GM12878 (cell line): ENCODE results near the gene ANTKMT. TPM values are rescaled to one million over a fixed set of nuclear protein-coding genes. Genes with fewer than 3 reads are reported as not detected.
A peak's percentile ranks its signal among the peaks of the same experiment; 100 is the strongest.

Experiments
- ATAC-seq: fragments of 200-7000 bp; cut with Tn5 transposase; 3 replicates; pipeline ENCODE4 v1.9.1; 2020; ENCODE audit warnings: mild to moderate bottlenecking, moderate library complexity
- BruUV-seq: library from RNA; stranded (reverse); fragments of 400-500 nt; replicated peaks from 2 replicates; lab custom pipeline; 2021; lab: Mats Ljungman, UMichigan
- CTCF ChIA-PET: fragments of 300-600 bp; sonication (Branson Sonifier 250); formaldehyde crosslinking; extraction: SDS; loops from one replicate; lab custom pipeline; 2021; ENCODE audit warnings: inconsistent platforms; lab: Yijun Ruan, JAX
- POLR2A ChIA-PET: fragments of 350-600 bp; formaldehyde crosslinking; extraction: SDS; loops from one replicate; lab custom pipeline; 2021; ENCODE audit warnings: inconsistent platforms; lab: Charles Lee
- RAD21 ChIA-PET: fragments of 300-600 bp; sonication (Branson Sonifier 250); formaldehyde crosslinking; loops from one replicate; lab custom pipeline; 2023; ENCODE audit warnings: antibody characterized with exemption; ENCODE audit not compliant: unreplicated experiment; lab: Charles Lee
- SMC1A ChIA-PET: fragments of 300-600 bp; sonication (Branson Sonifier 250); formaldehyde crosslinking; loops from one replicate; lab custom pipeline; 2023; ENCODE audit not compliant: unreplicated experiment, uncharacterized antibody; lab: Charles Lee
- DNase-seq: peaks from one replicate; pipeline ENCODE4 v3.0.0-alpha.2; 2011; ENCODE audit warnings: low read depth, low spot score
- FAIRE-seq: peaks from 3 replicates; lab custom pipeline; 2011; peaks lifted over from hg19 to GRCh38; lab: Jason Lieb, UNC
- H2AFZ ChIP-seq: 2 replicates; pipeline ENCODE4 v1.6.0; 2011; ENCODE audit warnings: low read depth, low read length, control low read depth; ENCODE audit not compliant: control insufficient read depth
- H3K27ac ChIP-seq: 2 replicates; pipeline ENCODE4 v1.5.1; 2011; ENCODE audit warnings: control low read depth; ENCODE audit not compliant: control insufficient read depth, insufficient read depth
- H3K27me3 ChIP-seq, 2 experiments: replicated peaks in 1 of 2; 2 replicates each; pipeline versions ENCODE4 v1.6.0 to v1.6.1; 2011; ENCODE audit warnings: low read length in 1 of 2; ENCODE audit not compliant: control insufficient read depth in 2 of 2, insufficient read depth in 2 of 2
- H3K36me3 ChIP-seq, 2 experiments: 2 replicates each; pipeline ENCODE4 v1.5.1; 2011; ENCODE audit warnings: low read length in 1 of 2; ENCODE audit not compliant: control insufficient read depth in 2 of 2, insufficient read depth in 2 of 2
- H3K4me1 ChIP-seq: 2 replicates; pipeline ENCODE4 v1.6.1; 2011; ENCODE audit warnings: mild to moderate bottlenecking, low read length, moderate library complexity, mixed read lengths; ENCODE audit not compliant: control insufficient read depth, insufficient read depth
- H3K4me2 ChIP-seq: 2 replicates; pipeline ENCODE4 v1.6.0; 2011; ENCODE audit warnings: control low read depth; ENCODE audit not compliant: control insufficient read depth, insufficient read depth
- H3K4me3 ChIP-seq: fragments of 200-600 bp; sonication (generic); 2 replicates; pipeline ENCODE4 v1.5.1; 2016
- H3K79me2 ChIP-seq: 2 replicates; pipeline ENCODE4 v1.6.0; 2011; ENCODE audit warnings: low read length; ENCODE audit not compliant: control insufficient read depth, insufficient read depth
- H3K9ac ChIP-seq: 2 replicates; pipeline ENCODE4 v1.8.0; 2011; ENCODE audit warnings: low read length, control low read depth, mixed read lengths; ENCODE audit not compliant: control insufficient read depth, insufficient read depth
- H3K9me3 ChIP-seq: replicated peaks from 3 replicates; pipeline ENCODE4 v1.5.1; 2011; ENCODE audit warnings: mild to moderate bottlenecking, low read length; ENCODE audit not compliant: control insufficient read depth, insufficient read depth
- H4K20me1 ChIP-seq: 2 replicates; pipeline ENCODE4 v1.6.0; 2011; ENCODE audit not compliant: control insufficient read depth, insufficient read depth
- BHLHE40 ChIP-seq, 2 experiments: fragments of 450-650 bp in 1 of 2; IDR thresholded peaks; 2 replicates each; pipeline ENCODE4 v1.6.1; 2011 to 2017; ENCODE audit warnings: low read depth in 2 of 2, borderline replicate concordance in 1 of 2, improper control_type of control experiment in 1 of 2, low read length in 1 of 2, mild to moderate bottlenecking in 1 of 2
- BRCA1 ChIP-seq: IDR thresholded peaks from 2 replicates; pipeline ENCODE4 v1.6.1; 2011; ENCODE audit warnings: low read depth, low read length, improper control_type of control experiment
- IRF4 ChIP-seq: IDR thresholded peaks from 2 replicates; pipeline ENCODE4 v1.6.1; 2011; ENCODE audit warnings: low read depth, low read length
- NFXL1 ChIP-seq: fragments of 450-650 bp; IDR thresholded peaks from 2 replicates; pipeline ENCODE4 v1.6.1; 2017; ENCODE audit warnings: antibody characterized with exemption, mild to moderate bottlenecking, borderline replicate concordance
- RAD51 ChIP-seq: fragments of 450-650 bp; IDR thresholded peaks from 2 replicates; pipeline ENCODE4 v1.6.1; 2016; ENCODE audit warnings: moderate library complexity, mild to moderate bottlenecking, inconsistent platforms
- SIX5 ChIP-seq: IDR thresholded peaks from 2 replicates; pipeline ENCODE4 v1.6.1; 2011; ENCODE audit warnings: mild to moderate bottlenecking, low read depth, low read length, moderate library complexity; ENCODE audit not compliant: severe bottlenecking
- ZNF592 ChIP-seq: fragments of 450-650 bp; IDR thresholded peaks from 2 replicates; pipeline ENCODE4 v1.6.1; 2017; ENCODE audit warnings: mild to moderate bottlenecking, moderate library complexity
- WGBS: methylation state at CpG from one replicate; pipeline ENCODE4 v1.1.6; 2016; ENCODE audit warnings: low lambda C conversion rate; ENCODE audit not compliant: insufficient replicate concordance, insufficient coverage; ENCODE audit errors: missing lambda C conversion rate; 5-methylcytosine and 5-hydroxymethylcytosine counted together
- in situ Hi-C: fragments of 300-500 bp; cut with MboI; formaldehyde crosslinking; loops from 9 replicates; pipeline ENCODE4 v1.14.3; 2018; ENCODE audit warnings: mixed read lengths
- intact Hi-C: fragments of 100-400 bp; cut with micrococcal nuclease; formaldehyde crosslinking; loops from one replicate; pipeline ENCODE4 v1.14.2; 2022; ENCODE audit not compliant: unreplicated experiment
- polyA plus RNA-seq, 11 experiments: library from polyadenylated mRNA; depleted of rRNA in 4 of 11; unstranded in 6 of 11; stranded (reverse) in 5 of 11; fragments of >200 nt; fragmentation: Nextera tagmentation in 4 of 11; fragmentation: Illumina TruSeq in 1 of 11; extraction: Ambion mirVana in 4 of 11; extraction: Trizol in 1 of 11; gene quantifications; 1 replicate in 1 of 11; 2 replicates in 10 of 11; pipeline versions ENCODE4 v1.2.1 to v1.2.3, GENCODE V29; 2011 to 2016; ENCODE audit warnings: inconsistent platforms in 2 of 11, missing spikeins in 2 of 11, low read depth in 1 of 11
- total RNA-seq, 4 experiments: library from RNA; depleted of rRNA in 3 of 4; stranded (reverse); fragments of >200 nt in 3 of 4; fragmentation: Illumina TruSeq in 1 of 4; extraction: Trizol in 1 of 4; gene quantifications; 2 replicates each; pipeline versions ENCODE4 v1.2.1 to v1.2.3, GENCODE V29; 2013 to 2021

The ANTKMT gene
- total and polyA plus RNA-seq, 10 of the 15 experiments (the other 5 are each of a cell fraction or from before 2014, with no cell fraction given): 0.58 to 60.5 (median 25.8) TPM

DNA sequence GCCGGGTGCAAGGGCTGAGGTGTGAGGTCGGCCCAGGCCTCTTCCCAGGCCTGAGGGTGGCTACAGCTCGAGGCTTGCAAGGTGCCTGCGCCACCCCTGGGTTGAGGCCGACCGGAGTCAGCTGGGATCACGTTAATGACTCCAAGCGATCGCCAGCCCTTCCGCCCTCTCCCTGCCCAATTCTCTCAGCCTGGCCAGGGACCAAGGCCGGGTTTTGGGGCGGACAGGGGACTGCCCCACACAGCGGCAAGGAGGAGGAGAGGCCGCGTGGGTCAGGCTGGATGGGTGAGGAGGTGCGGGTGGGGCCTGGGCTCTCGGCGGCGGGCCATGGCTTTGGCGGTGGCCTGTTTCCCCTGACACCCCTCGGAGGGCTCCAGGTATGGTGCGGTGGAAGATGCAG, 27.6 kb upstream of the ANTKMT start:
- POLR2A ChIA-PET: interaction anchor here (0.6 kb wide), 1 partner anchor 194 kb away, joined by 4 read pairs; no protein-coding TSS in a partner anchor
- Histone ChIP-seq H3K36me3 (no peaks in the 10 kb centered on the region), H3K79me2 (peaks cover 9% of the 10 kb centered on the region), H4K20me1 (no peaks in the 10 kb centered on the region), H3K4me3 (no peak overlapping the region), H3K4me1 (peaks cover 12% of the 10 kb centered on the region), H3K9me3 (no peaks in the 10 kb centered on the region; the same call in 2 of the 3 replicates), H2AFZ (no peak overlapping the region), H3K27me3 (peaks cover 2 to 6% of the 10 kb centered on the region in 2 experiments; a peak in 3 of 4 replicates), H3K27ac (no peak overlapping the region), H3K9ac (no peak overlapping the region), H3K4me2 (no peak overlapping the region)
- DNase-seq (no peak), FAIRE-seq (no peak), ATAC-seq (no peak)
- RAD21 ChIA-PET: no interaction called here
- in situ Hi-C loops (no loop called here), intact Hi-C loops (no loop called here)
- SMC1A ChIA-PET: no interaction called here
- BruUV-seq: no TSS peak
- 52% methylated on average over 19 of the region's 22 CpGs for WGBS
- TF ChIP-seq NFXL1 (no peak), RAD51 (no peak)
- CTCF ChIA-PET: no interaction called here

DNA sequence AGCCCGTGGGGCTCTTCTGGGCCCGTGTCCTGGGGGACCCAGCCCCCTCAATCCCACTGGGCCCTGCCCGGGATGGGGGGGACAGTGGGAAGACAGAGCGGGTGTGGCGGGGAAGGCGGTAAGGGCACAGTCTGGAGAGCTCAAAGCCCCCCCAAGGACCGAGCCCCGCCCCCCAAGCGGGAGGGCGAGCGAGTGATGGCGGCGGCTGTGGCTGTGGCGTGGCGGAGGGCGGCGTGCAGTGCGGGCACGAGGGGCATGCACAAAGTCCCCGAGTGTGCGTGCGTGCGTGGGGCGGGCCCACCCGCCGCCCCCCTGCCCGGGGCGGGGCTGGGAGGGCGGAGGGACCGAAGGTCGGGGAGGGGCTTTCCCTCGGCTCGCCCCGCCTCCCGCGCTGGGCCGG, 27.2 kb upstream of the ANTKMT start:
- no peak overlapping the region; the same call in 1 of the 2 replicates for H3K4me2 ChIP-seq
- CTCF ChIA-PET: no interaction called here
- WGBS: 5% methylated on average over 18 of the region's 37 CpGs
- no peak overlapping the region for H3K9ac ChIP-seq
- SMC1A ChIA-PET: no interaction called here
- H3K27me3 ChIP-seq: peaks cover 2 to 6% of the 10 kb centered on the region in 2 experiments; a peak in 3 of 4 replicates
- no peaks in the 10 kb centered on the region for H3K36me3 ChIP-seq
- in situ Hi-C loops: no loop called here
- no peak overlapping the region for H3K4me3 ChIP-seq
- FAIRE-seq (no peak), DNase-seq (no peak), ATAC-seq (no peak)
- H2AFZ ChIP-seq: no peak overlapping the region
- TF ChIP-seq BHLHE40 (IDR thresholded peaks at IDR 0.05; ENCODE audit: borderline replicate concordance in 1 of 2, low read depth in 2 of 2, low read length in 1 of 2): peak in 1 of 2 experiments; percentile 86; a peak in 2 of 4 replicates
- TF ChIP-seq SIX5: no peak
- TF ChIP-seq ZNF592: no peak
- TF ChIP-seq BRCA1: no peak
- no peak for TF ChIP-seq IRF4
- no peaks in the 10 kb centered on the region for H4K20me1 ChIP-seq
- peaks cover 12% of the 10 kb centered on the region for H3K4me1 ChIP-seq
- no TSS peak for BruUV-seq
- intact Hi-C loops: no loop called here
- peaks cover 9% of the 10 kb centered on the region for H3K79me2 ChIP-seq
- POLR2A ChIA-PET: interaction anchor here (0.6 to 2.0 kb wide), 2 partner anchors 22 to 194 kb away, joined by 4 to 7 read pairs; partner anchors contain the start of gene METRN
- RAD21 ChIA-PET: no interaction called here
- H3K27ac ChIP-seq: no peak overlapping the region
- no peaks in the 10 kb centered on the region; the same call in 2 of the 3 replicates for H3K9me3 ChIP-seq
